Parathyroid adenoma (tissue), 2 donors: ENCODE measurements around the gene FAM53B.

Source experiments
- H2AFZ ChIP-seq: fragments of 300-600 bp; sonication (generic); one replicate; pipeline ENCODE4 v1.7.0; 2017; ENCODE audit warnings: antibody characterized with exemption, mild to moderate bottlenecking
- H3K27ac ChIP-seq: fragments of 300-600 bp; sonication (generic); one replicate; pipeline ENCODE4 v1.7.0; 2017
- H3K27me3 ChIP-seq: fragments of 300-600 bp; sonication (generic); one replicate; pipeline ENCODE4 v1.7.0; 2017; ENCODE audit warnings: low read length; ENCODE audit not compliant: control insufficient read depth, insufficient read depth
- H3K36me3 ChIP-seq: fragments of 300-600 bp; sonication (generic); one replicate; pipeline ENCODE4 v1.7.0; 2017; ENCODE audit warnings: low read length; ENCODE audit not compliant: control insufficient read depth, insufficient read depth
- H3K4me1 ChIP-seq: fragments of 300-600 bp; sonication (generic); one replicate; pipeline ENCODE4 v1.7.0; 2017; ENCODE audit warnings: control low read depth
- H3K4me2 ChIP-seq: fragments of 300-600 bp; sonication (generic); one replicate; pipeline ENCODE4 v1.7.0; 2017; ENCODE audit warnings: low read length
- H3K4me3 ChIP-seq: fragments of 300-600 bp; sonication (generic); one replicate; pipeline ENCODE4 v1.7.0; 2017; ENCODE audit warnings: low read depth, low read length
- H3K79me2 ChIP-seq: fragments of 300-600 bp; sonication (generic); one replicate; pipeline ENCODE4 v1.7.0; 2017; ENCODE audit warnings: control low read depth
- H3K9ac ChIP-seq: fragments of 300-600 bp; sonication (generic); one replicate; pipeline ENCODE4 v1.7.0; 2017; ENCODE audit warnings: mild to moderate bottlenecking
- H3K9me3 ChIP-seq: fragments of 300-600 bp; sonication (generic); one replicate; pipeline ENCODE4 v1.7.0; 2017; ENCODE audit warnings: low read length; ENCODE audit not compliant: control insufficient read depth
- CTCF ChIP-seq: fragments of 300-600 bp; sonication (generic); IDR thresholded peaks from one replicate; pipeline ENCODE4 v1.7.0; 2017; ENCODE audit warnings: antibody characterized with exemption, mild to moderate bottlenecking
- donor health status: primary hyperparathyroidism.

FAM53B gene

GRCh38 chr10:124768791-124769190 lies 24.6 kb upstream of the FAM53B start:
- Histone ChIP-seq H3K27me3 (no peaks in the 10 kb centered on the region), H3K79me2 (no peaks in the 10 kb centered on the region), H3K4me2 (no peak overlapping the region), H3K4me3 (no peak overlapping the region), H3K9ac (no peak overlapping the region), H3K27ac (no peak overlapping the region), H3K36me3 (no peaks in the 10 kb centered on the region), H3K9me3 (no peaks in the 10 kb centered on the region), H3K4me1 (no peaks in the 10 kb centered on the region), H2AFZ (no peak overlapping the region)
- TF ChIP-seq CTCF = no peak

GRCh38 chr10:124765256-124765655 lies 21.1 kb upstream of the FAM53B start:
- H3K4me2 ChIP-seq = no peak overlapping the region
- H3K9me3 ChIP-seq = no peaks in the 10 kb centered on the region
- H3K4me1 ChIP-seq = no peaks in the 10 kb centered on the region
- no peaks in the 10 kb centered on the region for H3K27me3 ChIP-seq
- TF ChIP-seq CTCF = no peak
- no peak overlapping the region for H3K27ac ChIP-seq
- no peak overlapping the region for H3K4me3 ChIP-seq
- H3K9ac ChIP-seq = no peak overlapping the region
- H3K36me3 ChIP-seq = no peaks in the 10 kb centered on the region
- no peak overlapping the region for H2AFZ ChIP-seq
- H3K79me2 ChIP-seq = peaks cover 2% of the 10 kb centered on the region

- Histone ChIP-seq H2AFZ (no peak overlapping the region), H3K36me3 (no peaks in the 10 kb centered on the region), H3K9ac (no peak overlapping the region), H3K4me3 (no peak overlapping the region), H3K9me3 (no peaks in the 10 kb centered on the region), H3K27ac (no peak overlapping the region), H3K4me2 (no peak overlapping the region), H3K4me1 (no peaks in the 10 kb centered on the region), H3K79me2 (peaks cover 2% of the 10 kb centered on the region), H3K27me3 (no peaks in the 10 kb centered on the region)
- TF ChIP-seq CTCF = no peak
These were observed 19.1 kb upstream of the FAM53B start for GRCh38 chr10:124763267-124763666.

- Histone ChIP-seq H3K27me3 (no peaks in the 10 kb centered on the region), H2AFZ (no peak overlapping the region), H3K4me2 (no peak overlapping the region), H3K36me3 (no peaks in the 10 kb centered on the region), H3K9ac (no peak overlapping the region), H3K4me1 (no peaks in the 10 kb centered on the region), H3K9me3 (no peaks in the 10 kb centered on the region), H3K79me2 (peaks cover 2% of the 10 kb centered on the region), H3K4me3 (no peak overlapping the region), H3K27ac (no peak overlapping the region)
- no peak for TF ChIP-seq CTCF
These were observed 18.1 kb upstream of the FAM53B start for GRCh38 chr10:124762281-124762680.

- H3K36me3 ChIP-seq = no peaks in the 10 kb centered on the region
- no peak overlapping the region for H3K4me2 ChIP-seq
- no peak for TF ChIP-seq CTCF
- H3K4me1 ChIP-seq = no peaks in the 10 kb centered on the region
- no peak overlapping the region for H3K4me3 ChIP-seq
- H2AFZ ChIP-seq = no peak overlapping the region
- H3K9me3 ChIP-seq = no peaks in the 10 kb centered on the region
- H3K79me2 ChIP-seq = peaks cover 2% of the 10 kb centered on the region
- no peaks in the 10 kb centered on the region for H3K27me3 ChIP-seq
- H3K27ac ChIP-seq = no peak overlapping the region
- no peak overlapping the region for H3K9ac ChIP-seq
These were observed 12.2 kb upstream of the FAM53B start for GRCh38 chr10:124756156-124756903.
